Left ventricle myocardium inferior (tissue), 1 donor: ENCODE measurements around the gene MEGF8. TPM values are rescaled to one million over a fixed set of nuclear protein-coding genes. Genes with fewer than 3 reads are reported as not detected.

Experiments
- DNase-seq: peaks from one replicate; pipeline ENCODE4 v3.0.0-alpha.2; 2020
- H3K27ac ChIP-seq: fragments of 200-600 bp; replicated peaks from 2 replicates; pipeline ENCODE4 v1.8.0; 2021
- H3K27me3 ChIP-seq: fragments of 200-600 bp; 2 replicates; pipeline ENCODE4 v1.8.0; 2021; ENCODE audit warnings: low read depth
- H3K36me3 ChIP-seq: fragments of 200-600 bp; 2 replicates; pipeline ENCODE4 v1.8.0; 2021
- H3K4me1 ChIP-seq: fragments of 200-600 bp; 2 replicates; pipeline ENCODE4 v1.8.0; 2021
- H3K4me3 ChIP-seq: fragments of 200-600 bp; 2 replicates; pipeline ENCODE4 v1.8.0; 2021; ENCODE audit warnings: mild to moderate bottlenecking, moderate library complexity
- H3K9me3 ChIP-seq: fragments of 200-600 bp; replicated peaks from 2 replicates; pipeline ENCODE4 v1.8.0; 2021
- intact Hi-C: fragments of 100-400 bp; cut with micrococcal nuclease; formaldehyde crosslinking; loops from one replicate; pipeline ENCODE4 v1.11.0; 2022
- total RNA-seq: library from RNA; stranded (reverse); fragmentation: NEBNext Ultra II Directional; extraction: Animal tissue kit (Norgen Biotek cat#: 25700); gene quantifications from one replicate; pipeline ENCODE4 v1.2.1, GENCODE V29; 2021
- TF ChIP-seq, protein P1 (sequence below): fragments of 200-600 bp; IDR thresholded peaks from 2 replicates; pipeline ENCODE4 v1.8.0; 2021; ENCODE audit warnings: antibody characterized with exemption, mild to moderate bottlenecking, borderline replicate concordance
- donor health status: DM: no; HTN: yes; CAD: no; lungs with severe emphysema.

MEGF8 gene
- total RNA-seq, 1 donor from 2014 or later = 34.3 TPM

DNA sequence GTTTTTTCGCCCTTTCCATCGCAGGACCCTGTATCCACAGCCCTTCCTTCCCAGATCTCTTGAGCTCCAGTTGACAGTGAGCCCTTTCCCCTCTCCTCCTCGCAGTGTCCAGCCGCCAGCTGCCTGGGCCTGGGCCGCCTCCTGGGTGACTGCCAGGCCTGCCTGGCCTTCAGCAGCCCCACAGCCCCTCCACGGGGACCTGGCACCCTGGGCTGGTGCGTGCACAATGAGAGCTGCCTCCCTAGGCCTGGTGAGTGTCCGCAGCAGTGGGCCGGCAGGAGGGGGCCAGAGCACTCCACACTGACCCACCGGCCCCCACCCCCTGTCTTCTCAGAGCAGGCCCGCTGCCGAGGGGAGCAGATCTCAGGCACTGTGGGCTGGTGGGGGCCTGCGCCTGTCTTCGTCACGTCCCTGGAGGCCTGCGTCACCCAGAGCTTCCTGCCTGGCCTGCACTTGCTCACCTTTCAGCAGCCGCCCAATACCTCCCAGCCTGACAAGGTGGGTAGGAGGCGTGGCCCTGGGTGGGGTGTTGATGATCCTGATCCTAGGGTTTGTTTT, 19.0 kb downstream of the MEGF8 start:
- intact Hi-C loops = no loop called here
- H3K9me3 ChIP-seq = no peaks in the 10 kb centered on the region
- H3K4me3 ChIP-seq = no peak overlapping the region
- no peak overlapping the region for H3K27ac ChIP-seq
- no peaks in the 10 kb centered on the region for H3K4me1 ChIP-seq
- TF ChIP-seq, protein P1, sequence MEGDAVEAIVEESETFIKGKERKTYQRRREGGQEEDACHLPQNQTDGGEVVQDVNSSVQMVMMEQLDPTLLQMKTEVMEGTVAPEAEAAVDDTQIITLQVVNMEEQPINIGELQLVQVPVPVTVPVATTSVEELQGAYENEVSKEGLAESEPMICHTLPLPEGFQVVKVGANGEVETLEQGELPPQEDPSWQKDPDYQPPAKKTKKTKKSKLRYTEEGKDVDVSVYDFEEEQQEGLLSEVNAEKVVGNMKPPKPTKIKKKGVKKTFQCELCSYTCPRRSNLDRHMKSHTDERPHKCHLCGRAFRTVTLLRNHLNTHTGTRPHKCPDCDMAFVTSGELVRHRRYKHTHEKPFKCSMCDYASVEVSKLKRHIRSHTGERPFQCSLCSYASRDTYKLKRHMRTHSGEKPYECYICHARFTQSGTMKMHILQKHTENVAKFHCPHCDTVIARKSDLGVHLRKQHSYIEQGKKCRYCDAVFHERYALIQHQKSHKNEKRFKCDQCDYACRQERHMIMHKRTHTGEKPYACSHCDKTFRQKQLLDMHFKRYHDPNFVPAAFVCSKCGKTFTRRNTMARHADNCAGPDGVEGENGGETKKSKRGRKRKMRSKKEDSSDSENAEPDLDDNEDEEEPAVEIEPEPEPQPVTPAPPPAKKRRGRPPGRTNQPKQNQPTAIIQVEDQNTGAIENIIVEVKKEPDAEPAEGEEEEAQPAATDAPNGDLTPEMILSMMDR = no peak
- no peaks in the 10 kb centered on the region for H3K27me3 ChIP-seq
- peaks cover 74% of the 10 kb centered on the region for H3K36me3 ChIP-seq
- no peak for DNase-seq

DNA sequence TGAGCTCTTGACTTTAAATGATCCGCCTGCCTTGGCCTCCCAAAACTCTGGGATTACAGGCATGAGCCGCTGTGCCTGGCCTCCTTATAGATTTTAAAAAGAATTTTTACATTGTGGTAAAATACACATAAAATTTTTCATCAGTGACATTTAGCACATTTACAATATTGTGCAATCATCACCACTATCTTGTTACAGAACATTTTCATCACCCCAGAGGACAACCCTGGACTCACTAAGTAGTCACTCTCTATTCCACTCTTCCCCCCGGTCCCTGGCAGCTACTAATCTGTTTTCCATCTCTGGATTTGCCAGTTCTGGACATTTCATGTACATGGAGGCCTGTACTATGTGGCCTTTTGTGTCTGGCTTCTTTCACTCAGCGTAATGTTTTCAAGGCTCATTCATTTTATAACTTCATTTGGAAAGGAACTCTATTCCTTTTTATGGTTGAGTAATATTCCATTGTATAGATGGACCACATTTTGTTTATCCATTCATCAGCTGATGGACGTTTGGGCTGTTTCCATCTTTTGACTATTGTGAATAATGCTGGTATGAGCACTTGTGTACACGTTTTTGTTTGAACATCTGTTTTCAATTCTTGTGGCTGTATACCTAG, 19.9 kb downstream of the MEGF8 start:
- intact Hi-C loops = no loop called here
- H3K4me3 ChIP-seq = no peak overlapping the region
- no peaks in the 10 kb centered on the region for H3K9me3 ChIP-seq
- DNase-seq = no peak
- H3K27ac ChIP-seq = no peak overlapping the region
- no peaks in the 10 kb centered on the region for H3K4me1 ChIP-seq
- no peaks in the 10 kb centered on the region for H3K27me3 ChIP-seq
- peaks cover 83% of the 10 kb centered on the region for H3K36me3 ChIP-seq
- TF ChIP-seq, protein P1 = no peak

DNA sequence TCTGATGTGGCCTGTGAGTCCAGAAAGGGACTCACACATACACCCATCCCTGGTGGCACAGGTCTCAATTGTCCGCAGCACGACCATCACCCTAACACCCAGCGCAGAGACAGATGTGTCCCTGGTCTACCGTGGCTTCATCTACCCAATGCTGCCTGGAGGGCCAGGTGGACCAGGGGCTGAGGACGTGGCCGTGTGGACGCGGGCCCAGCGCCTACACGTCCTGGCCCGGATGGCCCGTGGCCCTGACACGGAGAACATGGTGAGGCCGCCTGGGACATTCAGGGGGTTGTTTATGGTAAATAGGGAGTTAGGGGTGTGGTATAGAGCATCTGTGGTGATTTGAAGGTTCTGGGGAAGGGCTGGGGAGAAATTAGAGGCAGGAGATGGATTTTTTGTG, 22.8 kb downstream of the MEGF8 start:
- H3K27me3 ChIP-seq = no peaks in the 10 kb centered on the region
- TF ChIP-seq, protein P1 = no peak
- no peaks in the 10 kb centered on the region for H3K9me3 ChIP-seq
- no peaks in the 10 kb centered on the region for H3K4me1 ChIP-seq
- DNase-seq = no peak
- H3K27ac ChIP-seq = no peak overlapping the region
- H3K4me3 ChIP-seq = no peak overlapping the region
- intact Hi-C loops = no loop called here
- peaks cover 92% of the 10 kb centered on the region for H3K36me3 ChIP-seq

DNA sequence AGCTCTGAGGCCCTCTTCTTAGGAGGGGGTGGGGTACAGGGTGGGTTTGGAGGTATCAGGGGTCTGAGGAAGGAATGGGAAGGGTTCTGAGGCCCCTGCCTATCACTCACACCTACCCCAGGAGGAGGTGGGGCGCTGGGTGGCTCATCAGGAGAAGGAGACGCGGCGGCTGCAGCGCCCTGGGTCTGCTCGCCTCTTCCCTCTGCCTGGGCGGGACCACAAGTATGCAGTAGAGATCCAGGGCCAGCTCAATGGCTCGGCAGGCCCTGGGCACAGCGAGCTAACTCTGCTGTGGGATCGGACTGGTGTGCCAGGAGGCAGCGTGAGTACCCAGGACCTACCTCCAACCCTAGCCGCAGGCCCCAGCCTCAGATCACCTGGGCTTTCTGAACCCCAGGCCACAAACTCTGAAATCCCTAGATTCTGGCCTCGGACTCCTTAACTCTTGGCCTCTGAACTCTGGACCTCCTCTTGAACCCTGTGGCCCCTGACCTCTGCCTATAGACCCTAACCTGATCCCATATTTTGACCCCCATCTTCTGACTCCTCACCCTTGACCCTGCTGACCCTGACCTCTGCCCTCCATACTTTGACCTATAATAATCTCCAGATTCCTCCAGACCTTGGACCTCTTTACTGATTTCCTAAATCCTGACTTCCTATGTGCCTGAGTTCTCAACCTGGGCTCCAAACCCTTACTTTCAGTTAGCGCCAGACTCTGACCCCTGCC, 24.1 kb downstream of the MEGF8 start:
- H3K27me3 ChIP-seq = no peaks in the 10 kb centered on the region
- H3K4me3 ChIP-seq = no peak overlapping the region
- H3K36me3 ChIP-seq = peaks cover 95% of the 10 kb centered on the region
- H3K27ac ChIP-seq = no peak overlapping the region
- TF ChIP-seq, protein P1 = no peak
- intact Hi-C loops = no loop called here
- no peak for DNase-seq
- no peaks in the 10 kb centered on the region for H3K4me1 ChIP-seq
- H3K9me3 ChIP-seq = no peaks in the 10 kb centered on the region

DNA sequence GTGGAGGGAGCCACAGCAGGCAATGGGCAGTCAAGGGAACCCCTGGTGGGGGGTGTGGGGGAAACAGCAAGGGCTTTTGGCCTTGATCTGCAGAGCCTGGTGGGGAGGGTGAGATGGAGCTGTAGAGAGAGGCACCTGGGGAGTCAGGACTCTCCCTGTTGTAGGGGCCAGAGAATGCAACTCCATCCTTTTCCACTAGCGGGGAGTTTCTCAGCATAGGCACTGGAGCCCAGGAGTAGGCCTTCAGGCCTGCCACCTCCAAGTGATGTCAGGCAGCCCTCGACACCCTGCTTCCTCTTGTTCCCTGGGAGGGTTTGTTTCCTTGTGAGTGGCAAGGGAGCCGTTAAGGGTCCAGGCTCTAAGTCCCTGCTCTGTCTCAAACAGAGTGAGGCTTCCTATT, 25.0 kb downstream of the MEGF8 start:
- DNase-seq = no peak
- Histone ChIP-seq H3K9me3 (no peaks in the 10 kb centered on the region), H3K27ac (no peak overlapping the region), H3K27me3 (no peaks in the 10 kb centered on the region), H3K4me1 (no peaks in the 10 kb centered on the region), H3K36me3 (peaks cover 95% of the 10 kb centered on the region), H3K4me3 (no peak overlapping the region)
- TF ChIP-seq, protein P1 = no peak
- intact Hi-C loops = no loop called here
